ENCODE measurements around the gene YIPF1. TPM values are rescaled to one million over a fixed set of nuclear protein-coding genes. Genes with fewer than 3 reads are reported as not detected.
"Not testable (repeated sequence)": the region's sequence is repeated elsewhere in the genome, so short reads cannot be mapped to it uniquely, and the experiment has no call there.

The YIPF1 gene
- total RNA-seq, 1 donor from 2014 or later: 41.2 TPM

GRCh38 chr1:53878492-53879105 is 11.0 kb downstream of the YIPF1 start:
- H3K9me3 Mint-ChIP-seq: no peaks in the 10 kb centered on the region
- H3K4me3 Mint-ChIP-seq: no peak overlapping the region
- H3K27me3 Mint-ChIP-seq (ENCODE audit: insufficient read depth, low read depth): no peaks in the 10 kb centered on the region
- H3F3A ChIP-seq (ENCODE audit: low read depth): no peaks in the 10 kb centered on the region
- TF ChIP-seq CTCF (IDR thresholded peaks at IDR 0.05): peak; percentile 72
- TF ChIP-seq EZH2 (IDR thresholded peaks at IDR 0.05): no peak
- no peak overlapping the region for H3K27ac Mint-ChIP-seq
- no peak overlapping the region for H3K4me3 ChIP-seq
- no peaks in the 10 kb centered on the region for H3K4me1 Mint-ChIP-seq
- no peaks in the 10 kb centered on the region for H4K20me1 ChIP-seq (ENCODE audit: low read depth)
- H3K4me1 ChIP-seq: no peaks in the 10 kb centered on the region
- H3K4me2 ChIP-seq: no peak overlapping the region
- H3K36me3 ChIP-seq: peaks cover 7% of the 10 kb centered on the region
- no peak overlapping the region for H3K9ac ChIP-seq
- H3K27ac ChIP-seq: no peak overlapping the region
- H2AFZ ChIP-seq (replicated peaks): no peak overlapping the region
- H3K9me3 ChIP-seq (ENCODE audit: low read depth): no peaks in the 10 kb centered on the region
- H3K27me3 ChIP-seq: no peaks in the 10 kb centered on the region
- no peaks in the 10 kb centered on the region for H3K79me2 ChIP-seq (ENCODE audit: low read depth)
- DNase-seq (ENCODE audit: low spot score): peak; percentile 61
- peaks cover 16% of the 10 kb centered on the region for H3K36me3 Mint-ChIP-seq

DNA sequence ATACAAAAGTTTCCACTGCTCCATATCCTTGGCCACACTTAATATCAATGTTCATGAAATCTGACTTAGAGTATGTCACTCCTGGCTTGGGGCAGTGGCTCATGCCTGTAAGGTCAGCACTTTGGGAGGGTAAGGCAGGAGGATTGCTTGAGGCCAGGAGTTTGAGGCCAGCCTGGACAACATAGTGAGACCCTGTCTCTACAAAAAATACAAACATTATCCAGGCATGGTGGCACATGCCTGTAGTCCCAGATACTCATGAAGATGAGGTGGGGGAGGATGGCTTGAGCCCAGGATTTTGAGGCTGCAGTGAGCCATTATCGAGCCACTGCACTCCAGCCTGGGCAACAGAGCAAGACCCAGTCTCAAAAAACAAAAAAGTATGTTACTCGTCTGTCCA is 14.4 kb downstream of the YIPF1 start:
- H3K9me3 ChIP-seq (ENCODE audit: low read depth); H3K4me3 Mint-ChIP-seq; H3K9me3 Mint-ChIP-seq; H4K20me1 ChIP-seq (ENCODE audit: low read depth); H3K4me1 Mint-ChIP-seq; DNase-seq (ENCODE audit: low spot score); H3K27ac Mint-ChIP-seq; H3K4me3 ChIP-seq; H3K36me3 Mint-ChIP-seq; H3K27me3 ChIP-seq; H3K27ac ChIP-seq; H3K36me3 ChIP-seq; H2AFZ ChIP-seq (replicated peaks); H3K4me2 ChIP-seq; H3F3A ChIP-seq (ENCODE audit: low read depth); H3K9ac ChIP-seq; H3K4me1 ChIP-seq; H3K27me3 Mint-ChIP-seq (ENCODE audit: insufficient read depth, low read depth); H3K79me2 ChIP-seq (ENCODE audit: low read depth): not testable (repeated sequence)

DNA sequence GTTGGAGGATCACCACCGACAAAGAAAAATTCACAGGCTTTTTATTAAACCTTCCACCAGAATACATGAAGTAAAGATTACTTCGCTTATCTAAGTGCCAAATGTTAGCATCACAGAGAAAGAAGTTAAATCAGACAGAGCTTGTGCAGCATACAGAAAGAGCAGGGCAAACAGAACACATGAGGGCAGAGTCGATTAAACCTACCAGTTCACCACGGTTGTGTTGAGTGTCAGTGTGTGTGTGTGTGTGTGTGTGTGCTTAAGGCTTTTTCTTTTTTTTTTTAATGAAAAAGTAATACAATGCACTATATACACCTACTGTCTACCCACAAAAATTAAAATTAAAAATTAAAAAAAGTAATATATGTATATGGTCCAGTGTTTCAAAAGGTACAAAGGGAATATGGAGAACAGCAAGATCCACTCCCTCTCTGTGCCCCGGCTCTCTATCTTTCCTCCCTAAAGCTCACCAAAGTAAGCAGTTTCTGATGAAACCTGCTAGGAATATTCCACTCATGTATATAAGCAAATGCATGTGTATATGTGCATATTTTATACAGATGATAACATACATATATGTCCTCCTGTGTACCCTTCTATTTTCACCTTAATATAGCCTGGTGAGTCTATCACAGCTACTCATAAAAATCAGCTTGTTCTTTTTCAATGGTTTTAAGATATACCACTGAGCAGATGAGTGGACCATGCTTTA is 17.7 kb downstream of the YIPF1 start:
- Histone ChIP-seq H3K9me3 (ENCODE audit: low read depth) (no peaks in the 10 kb centered on the region), H3K4me2 (no peak overlapping the region), H4K20me1 (ENCODE audit: low read depth) (no peaks in the 10 kb centered on the region), H3K4me1 (no peaks in the 10 kb centered on the region), H3K27ac (no peak overlapping the region), H3K9ac (no peak overlapping the region), H3K27me3 (no peaks in the 10 kb centered on the region), H3K36me3 (peaks cover 7% of the 10 kb centered on the region), H2AFZ (replicated peaks) (no peak overlapping the region), H3K79me2 (ENCODE audit: low read depth) (no peaks in the 10 kb centered on the region), H3K4me3 (no peak overlapping the region), H3F3A (ENCODE audit: low read depth) (no peaks in the 10 kb centered on the region)
- Mint-ChIP-seq H3K4me1 (no peaks in the 10 kb centered on the region), H3K27ac (no peak overlapping the region), H3K4me3 (no peak overlapping the region), H3K36me3 (peaks cover 10% of the 10 kb centered on the region), H3K9me3 (no peaks in the 10 kb centered on the region), H3K27me3 (ENCODE audit: insufficient read depth, low read depth) (no peaks in the 10 kb centered on the region)
- TF ChIP-seq EZH2phosphoT487 (IDR thresholded peaks at IDR 0.05): no peak
- no peak for TF ChIP-seq CTCF (IDR thresholded peaks at IDR 0.05)
- TF ChIP-seq EZH2 (IDR thresholded peaks at IDR 0.05): no peak
- DNase-seq (ENCODE audit: low spot score): no peak

DNA sequence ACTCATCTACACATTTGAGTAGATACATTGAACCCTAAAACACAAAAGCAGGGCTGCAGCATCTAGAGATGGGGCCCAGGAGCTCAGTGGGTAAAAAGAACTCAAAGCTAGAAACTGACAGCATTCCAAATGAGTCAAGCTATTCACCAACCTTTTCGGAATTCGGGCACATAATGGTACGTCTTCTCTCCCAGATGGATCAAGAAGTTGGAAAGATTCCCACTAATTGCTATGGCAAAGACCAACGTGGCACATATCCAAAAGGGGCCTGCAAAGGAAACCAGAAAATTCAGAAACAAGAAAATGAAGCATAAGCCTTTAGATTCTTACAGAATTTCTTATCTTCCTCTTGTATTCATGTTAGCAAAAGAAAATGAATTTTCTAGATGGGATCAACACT is 18.4 kb downstream of the YIPF1 start:
- Histone ChIP-seq H3K4me3 (no peak overlapping the region), H3K27ac (no peak overlapping the region), H2AFZ (replicated peaks) (no peak overlapping the region), H4K20me1 (ENCODE audit: low read depth) (no peaks in the 10 kb centered on the region), H3F3A (ENCODE audit: low read depth) (no peaks in the 10 kb centered on the region), H3K79me2 (ENCODE audit: low read depth) (no peaks in the 10 kb centered on the region), H3K9me3 (ENCODE audit: low read depth) (no peaks in the 10 kb centered on the region), H3K9ac (no peak overlapping the region), H3K4me1 (no peaks in the 10 kb centered on the region), H3K36me3 (peaks cover 7% of the 10 kb centered on the region), H3K27me3 (no peaks in the 10 kb centered on the region), H3K4me2 (no peak overlapping the region)
- Mint-ChIP-seq H3K9me3 (no peaks in the 10 kb centered on the region), H3K4me1 (no peaks in the 10 kb centered on the region), H3K27me3 (ENCODE audit: insufficient read depth, low read depth) (no peaks in the 10 kb centered on the region), H3K36me3 (peaks cover 17% of the 10 kb centered on the region), H3K27ac (no peak overlapping the region), H3K4me3 (no peak overlapping the region)
- TF ChIP-seq EZH2 (IDR thresholded peaks at IDR 0.05): no peak
- no peak for TF ChIP-seq EZH2phosphoT487 (IDR thresholded peaks at IDR 0.05)
- TF ChIP-seq CTCF (IDR thresholded peaks at IDR 0.05): no peak
- DNase-seq (ENCODE audit: low spot score): no peak
